H1 (cell line): ENCODE measurements around the gene GABRR2. TPM values are rescaled to one million over a fixed set of nuclear protein-coding genes. Genes with fewer than 3 reads are reported as not detected.

Experiments used
- CTCF ChIA-PET: fragments of 300-600 bp; sonication (Branson Sonifier 250); formaldehyde crosslinking; loops from one replicate; lab custom pipeline; 2021; ENCODE audit not compliant: partially characterized antibody; lab: Charles Lee
- POLR2A ChIA-PET: fragments of 300-600 bp; sonication (Branson Sonifier 250); formaldehyde crosslinking; loops from one replicate; lab custom pipeline; 2021; ENCODE audit warnings: inconsistent platforms; ENCODE audit not compliant: partially characterized antibody; lab: Charles Lee
- DNase-seq, 2 experiments: peaks; one replicate each; pipeline versions ENCODE4 v3.0.0 to v3.0.0-alpha.2; 2010 to 2022; ENCODE audit warnings: low spot score in 2 of 2, low read depth in 1 of 2, mixed read lengths in 1 of 2
- FAIRE-seq: peaks from 2 replicates; lab custom pipeline; 2011; peaks lifted over from hg19 to GRCh38; lab: Jason Lieb, UNC
- H2AFZ ChIP-seq: 2 replicates; pipeline ENCODE4 v1.8.1; 2012; ENCODE audit warnings: low read length, inconsistent platforms
- H2AK5ac ChIP-seq: 2 replicates; pipeline ENCODE4 v1.6.1; 2013; ENCODE audit warnings: low read depth, low read length
- H2BK120ac ChIP-seq: replicated peaks from 2 replicates; pipeline ENCODE3; 2013; ENCODE audit warnings: low read depth, low read length, inconsistent platforms
- H2BK12ac ChIP-seq: 2 replicates; pipeline ENCODE4 v1.6.1; 2013; ENCODE audit warnings: low read depth, low read length
- H2BK15ac ChIP-seq: 2 replicates; pipeline ENCODE4 v1.6.1; 2013; ENCODE audit warnings: low read length
- H2BK20ac ChIP-seq: 2 replicates; pipeline ENCODE4 v1.6.1; 2013; ENCODE audit warnings: low read length
- H2BK5ac ChIP-seq: 2 replicates; pipeline ENCODE4 v1.6.1; 2013; ENCODE audit warnings: low read depth, low read length
- H3K14ac ChIP-seq: 2 replicates; pipeline ENCODE4 v1.6.1; 2013; ENCODE audit warnings: inconsistent platforms; ENCODE audit not compliant: insufficient read length
- H3K18ac ChIP-seq: 2 replicates; pipeline ENCODE4 v1.6.1; 2013; ENCODE audit warnings: low read length; ENCODE audit errors: extremely low read depth
- H3K23ac ChIP-seq: 2 replicates; pipeline ENCODE4 v1.6.1; 2013; ENCODE audit warnings: inconsistent platforms; ENCODE audit not compliant: insufficient read length
- H3K23me2 ChIP-seq: 2 replicates; pipeline ENCODE4 v1.6.1; 2013; ENCODE audit warnings: low read depth, low read length
- H3K27ac ChIP-seq: 2 replicates; pipeline ENCODE4 v1.6.1; 2011; ENCODE audit warnings: low read depth, low read length, inconsistent platforms
- H3K27me3 ChIP-seq, 4 experiments: replicated peaks in 1 of 4; 1 replicate in 1 of 4; 2 replicates in 3 of 4; pipeline versions ENCODE4 v1.6.1 to v1.8.1; 2011 to 2013; ENCODE audit warnings: low read length in 3 of 4, mild to moderate bottlenecking in 3 of 4, inconsistent platforms in 2 of 4, mixed read lengths in 2 of 4, moderate library complexity in 1 of 4; ENCODE audit not compliant: control insufficient read depth in 3 of 4, insufficient read depth in 3 of 4; ENCODE audit errors: extremely low read depth in 1 of 4
- H3K36me3 ChIP-seq, 4 experiments: 2 replicates each; pipeline versions ENCODE4 v1.6.1 to v1.8.1; 2011 to 2013; ENCODE audit warnings: mild to moderate bottlenecking in 4 of 4, low read length in 3 of 4, moderate library complexity in 2 of 4, control low read depth in 1 of 4, inconsistent platforms in 1 of 4; ENCODE audit not compliant: insufficient read depth in 4 of 4, control insufficient read depth in 2 of 4
- H3K4ac ChIP-seq: replicated peaks from 2 replicates; pipeline ENCODE3; 2013; ENCODE audit warnings: low read length, low read depth, mixed read lengths, inconsistent platforms; ENCODE audit not compliant: insufficient read length
- H3K4me1 ChIP-seq, 4 experiments: replicated peaks in 1 of 4; 1 replicate in 1 of 4; 2 replicates in 3 of 4; pipeline versions ENCODE4 v1.6.1 to v1.8.1; 2011 to 2013; ENCODE audit warnings: low read length in 3 of 4, inconsistent platforms in 2 of 4, mixed read lengths in 1 of 4; ENCODE audit not compliant: insufficient read depth in 4 of 4, control insufficient read depth in 3 of 4
- H3K4me2 ChIP-seq, 2 experiments: 2 replicates each; pipeline versions ENCODE4 v1.6.1 to v1.8.1; 2011 to 2013; ENCODE audit warnings: low read depth in 2 of 2, low read length in 2 of 2, control low read depth in 1 of 2, inconsistent platforms in 1 of 2, mild to moderate bottlenecking in 1 of 2; ENCODE audit not compliant: insufficient read depth in 1 of 2
- H3K4me3 ChIP-seq, 4 experiments: fragments of 200-600, 300-600 bp in 1 of 4; sonication (generic), shearing (Covaris generic), sonication (Bioruptor Twin) in 1 of 4; 2 replicates each; pipeline versions ENCODE4 v1.5.1 to v1.8.1; 2011 to 2016; ENCODE audit warnings: low read length in 4 of 4, low read depth in 3 of 4, control low read depth in 2 of 4, inconsistent platforms in 2 of 4, mild to moderate bottlenecking in 2 of 4, mixed read lengths in 1 of 4, moderate library complexity in 1 of 4; ENCODE audit not compliant: insufficient read depth in 2 of 4; ENCODE audit errors: extremely low read depth in 1 of 4
- H3K56ac ChIP-seq: replicated peaks from 2 replicates; pipeline ENCODE3; 2013; ENCODE audit warnings: low read depth, mild to moderate bottlenecking, mixed read lengths, low read length, inconsistent platforms; ENCODE audit not compliant: insufficient read length
- H3K79me1 ChIP-seq: 2 replicates; pipeline ENCODE4 v1.6.1; 2013; ENCODE audit warnings: low read depth, low read length, control low read depth
- H3K79me2 ChIP-seq, 2 experiments: 2 replicates each; pipeline versions ENCODE4 v1.6.1 to v1.8.1; 2012 to 2013; ENCODE audit warnings: low read length in 2 of 2, mild to moderate bottlenecking in 2 of 2, inconsistent platforms in 1 of 2; ENCODE audit not compliant: insufficient read depth in 2 of 2, control insufficient read depth in 1 of 2
- H3K9ac ChIP-seq, 4 experiments: replicated peaks in 1 of 4; 1 replicate in 1 of 4; 2 replicates in 3 of 4; pipeline versions ENCODE4 v1.6.1 to v1.8.1; 2011 to 2013; ENCODE audit warnings: low read depth in 3 of 4, low read length in 3 of 4, control low read depth in 2 of 4, mild to moderate bottlenecking in 2 of 4, moderate library complexity in 2 of 4, inconsistent platforms in 1 of 4; ENCODE audit errors: extremely low read depth in 1 of 4
- H3K9me3 ChIP-seq, 2 experiments: 2 replicates each; pipeline versions ENCODE4 v1.6.1 to v1.8.1; 2012 to 2013; ENCODE audit warnings: mild to moderate bottlenecking in 2 of 2, moderate library complexity in 2 of 2, control low read depth in 1 of 2, inconsistent platforms in 1 of 2, low read depth in 1 of 2, low read length in 1 of 2, mixed read lengths in 1 of 2; ENCODE audit not compliant: insufficient read depth in 2 of 2
- H4K20me1 ChIP-seq, 2 experiments: replicated peaks in 1 of 2; 2 replicates each; pipeline versions ENCODE3 to v1.8.1; 2011 to 2013; ENCODE audit warnings: inconsistent platforms in 2 of 2, low read length in 2 of 2, mild to moderate bottlenecking in 1 of 2; ENCODE audit not compliant: insufficient read depth in 2 of 2, control insufficient read depth in 1 of 2
- H4K5ac ChIP-seq: 2 replicates; pipeline ENCODE4 v1.6.1; 2013; ENCODE audit warnings: low read length, low read depth, mixed read lengths, inconsistent platforms; ENCODE audit not compliant: insufficient read length
- H4K8ac ChIP-seq: 2 replicates; pipeline ENCODE4 v1.8.0; 2013; ENCODE audit warnings: mild to moderate bottlenecking, moderate library complexity, low read length, inconsistent platforms; ENCODE audit not compliant: insufficient read depth; ENCODE audit errors: extremely low read depth
- H4K91ac ChIP-seq: replicated peaks from 2 replicates; pipeline ENCODE3; 2013; ENCODE audit warnings: low read length, mixed read lengths, inconsistent platforms; ENCODE audit not compliant: insufficient read length
- GTF2F1 ChIP-seq: IDR thresholded peaks from 2 replicates; pipeline ENCODE4 v1.6.1; 2012; ENCODE audit warnings: low read depth, low read length, improper control_type of control experiment, borderline replicate concordance
- POU5F1 ChIP-seq: IDR thresholded peaks from 2 replicates; pipeline ENCODE4 v1.6.1; 2011; ENCODE audit warnings: low read depth, mild to moderate bottlenecking, low read length, moderate library complexity
- SIN3A ChIP-seq, 2 experiments: IDR thresholded peaks in 1 of 2; conservative IDR thresholded peaks in 1 of 2; 2 replicates each; pipeline ENCODE4 v1.6.1; 2011 to 2012; ENCODE audit warnings: low read length in 2 of 2, improper control_type of control experiment in 1 of 2, low read depth in 1 of 2, mild to moderate bottlenecking in 1 of 2
- TAF1 ChIP-seq: IDR thresholded peaks from 2 replicates; pipeline ENCODE4 v1.6.1; 2011; ENCODE audit warnings: mild to moderate bottlenecking, low read depth, low read length
- ZNF274 ChIP-seq: IDR thresholded peaks from 2 replicates; pipeline ENCODE4 v1.7.0; 2012; ENCODE audit warnings: low read length, borderline replicate concordance; ENCODE audit errors: extremely low read depth
- WGBS, 2 experiments: shearing (Covaris generic) in 1 of 2; methylation state at CpG; one replicate each; pipeline versions ENCODE4 v1.1.6 to v1.1.7; 2013 to 2015; ENCODE audit warnings: low lambda C conversion rate in 2 of 2, mixed read lengths in 2 of 2, inconsistent platforms in 1 of 2, low coverage in 1 of 2, missing lambda C conversion rate in 1 of 2; ENCODE audit not compliant: insufficient replicate concordance in 2 of 2, insufficient coverage in 1 of 2, insufficient read length in 1 of 2; ENCODE audit errors: extremely low coverage in 1 of 2, missing lambda C conversion rate in 1 of 2; 5-methylcytosine and 5-hydroxymethylcytosine counted together
- polyA plus RNA-seq, 7 experiments: library from polyadenylated mRNA; depleted of rRNA in 3 of 7; stranded (reverse) in 5 of 7; unstranded in 2 of 7; fragments of >200 nt in 5 of 7; fragments of 200-250 nt in 2 of 7; gene quantifications; 1 replicate in 5 of 7; 2 replicates in 1 of 7; 4 replicates in 1 of 7; pipeline versions ENCODE4 v1.2.1 to v1.2.3, GENCODE V29; 2011 to 2013; ENCODE audit warnings: missing spikeins in 2 of 7, mixed read lengths in 2 of 7
- total RNA-seq: library from RNA; stranded (reverse); fragmentation: NEBNext Ultra II Directional; extraction: Animal tissue kit (Norgen Biotek cat#: 25700); gene quantifications from 2 replicates; pipeline ENCODE4 v1.2.1, GENCODE V29; 2021

The GABRR2 gene
- total and polyA plus RNA-seq, 2 of the 8 experiments (the other 6 are each of a cell fraction or from before 2014, with no cell fraction given): not detected

DNA sequence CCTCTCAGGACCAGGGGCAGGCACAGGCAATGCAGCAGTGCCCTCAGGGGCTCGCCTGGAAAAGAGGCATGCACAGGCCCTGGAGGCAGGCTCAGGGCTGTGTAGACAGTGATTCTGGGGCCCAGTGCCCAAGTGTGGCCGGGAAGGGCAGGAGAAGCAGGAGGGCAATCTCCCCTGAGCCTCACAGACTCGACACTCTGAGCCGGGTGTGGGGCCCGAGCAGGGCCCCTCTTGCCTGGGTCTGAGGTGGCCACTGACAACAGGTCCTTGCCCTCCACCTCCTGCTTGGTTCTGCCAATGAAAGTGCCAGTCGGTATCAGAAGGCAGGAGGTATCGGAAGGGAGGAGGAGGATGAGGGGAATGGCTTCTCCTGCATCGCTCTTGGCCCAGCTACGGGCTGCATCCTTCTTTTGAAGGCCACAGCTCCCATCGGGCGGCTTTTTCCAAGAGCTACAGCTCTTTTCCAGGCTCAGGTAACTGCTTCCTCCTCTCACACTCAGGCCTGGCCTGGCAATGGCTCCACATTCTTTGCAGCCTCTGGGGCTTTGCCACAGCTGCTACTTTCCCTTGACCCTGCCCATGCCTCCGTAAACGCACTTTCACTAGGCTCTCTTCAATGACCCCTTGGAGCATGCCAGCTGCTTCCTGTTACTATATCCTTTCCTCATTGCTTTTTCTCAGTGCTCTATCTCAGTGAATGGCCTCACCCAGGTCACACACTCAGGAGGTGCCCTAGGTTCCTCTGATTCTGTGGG is 24.5 kb downstream of the GABRR2 start:
- no peak overlapping the region for H2AFZ ChIP-seq
- no peak overlapping the region for H2AK5ac ChIP-seq
- H2BK12ac ChIP-seq: no peak overlapping the region
- no peak overlapping the region for H3K56ac ChIP-seq
- TF ChIP-seq SIN3A (conservative IDR thresholded peaks at IDR 0.05 in 1 of 2, IDR thresholded peaks at IDR 0.05 in 1 of 2; ENCODE audit: low read depth in 1 of 2, low read length in 2 of 2): no peak
- no peak for TF ChIP-seq TAF1
- no peak for TF ChIP-seq GTF2F1
- no peak for TF ChIP-seq POU5F1
- TF ChIP-seq ZNF274: no peak
- H3K79me1 ChIP-seq: no peaks in the 10 kb centered on the region
- H2BK5ac ChIP-seq: no peak overlapping the region
- H3K14ac ChIP-seq: no peak overlapping the region
- no peak overlapping the region for H3K9ac ChIP-seq
- H3K27ac ChIP-seq: no peak overlapping the region
- H3K18ac ChIP-seq: no peak overlapping the region
- no peak overlapping the region for H3K4ac ChIP-seq
- no peak overlapping the region for H3K23ac ChIP-seq
- H3K36me3 ChIP-seq: no peaks in the 10 kb centered on the region
- CTCF ChIA-PET: interaction anchor here (1.5 to 6.4 kb wide), 5 partner anchors 9 to 20 kb away, joined by 6 to 26 read pairs (median 14); no protein-coding TSS in a partner anchor
- H2BK15ac ChIP-seq: no peak overlapping the region
- no peaks in the 10 kb centered on the region for H3K27me3 ChIP-seq
- H3K4me2 ChIP-seq: no peak overlapping the region
- peaks cover 0 to 5% (median under 1%) of the 10 kb centered on the region in 4 experiments; a peak in 4 of 7 replicates for H3K4me1 ChIP-seq
- FAIRE-seq (no peak), DNase-seq (no peak)
- no peak overlapping the region for H2BK120ac ChIP-seq
- H4K91ac ChIP-seq: no peak overlapping the region
- H3K9me3 ChIP-seq: no peaks in the 10 kb centered on the region
- H4K8ac ChIP-seq: no peak overlapping the region
- no peak overlapping the region for H4K5ac ChIP-seq
- no peak overlapping the region for H3K4me3 ChIP-seq
- H3K79me2 ChIP-seq: no peaks in the 10 kb centered on the region
- no peaks in the 10 kb centered on the region for H4K20me1 ChIP-seq
- WGBS, 2 experiments: 91% methylated on average over 13 of the region's 13 CpGs; no CpG with 5 or more reads in 1 of the 2 experiments
- H2BK20ac ChIP-seq: no peak overlapping the region
- POLR2A ChIA-PET: no interaction called here
- no peaks in the 10 kb centered on the region for H3K23me2 ChIP-seq
